Measurements from ENCODE around the gene PYDC1.
"Not testable (repeated sequence)": the region's sequence is repeated elsewhere in the genome, so short reads cannot be mapped to it uniquely, and the experiment has no call there.

PYDC1 gene

GRCh38 chr16:31177136-31177535, 39.8 kb downstream of the PYDC1 start:
- no peak for DNase-seq

- DNase-seq = not testable (repeated sequence)
These were observed 46.9 kb downstream of the PYDC1 start for GRCh38 chr16:31170048-31170447.

- no peak for DNase-seq
These were observed 48.1 kb downstream of the PYDC1 start for GRCh38 chr16:31168848-31169247.

GRCh38 chr16:31167315-31167714, 49.6 kb downstream of the PYDC1 start:
- DNase-seq = no peak

Measured in NCI-H524 treated with DMSO at 0.1 percent for 48 hours (cell line).